Activated CD4-positive, alpha-beta memory T cell treated with anti-CD3 and anti-CD28 coated beads for 36 hours (primary cell): Measurements from ENCODE around the gene MICALL2. TPM values are rescaled to one million over a fixed set of nuclear protein-coding genes. Genes with fewer than 3 reads are reported as not detected.
"Not testable (repeated sequence)": the region's sequence is repeated elsewhere in the genome, so short reads cannot be mapped to it uniquely, and the experiment has no call there.

Source experiments
- CTCF ChIA-PET: fragments of 350-600 bp; sonication (Branson Sonifier 250); formaldehyde crosslinking; loops from one replicate; lab custom pipeline; 2021; ENCODE audit warnings: antibody characterized with exemption, inconsistent platforms; lab: Charles Lee
- POLR2A ChIA-PET: fragments of 350-600 bp; sonication (Branson Sonifier 250); formaldehyde crosslinking; loops from one replicate; lab custom pipeline; 2021; ENCODE audit warnings: antibody characterized with exemption; lab: Charles Lee
- DNase-seq: peaks from one replicate; pipeline ENCODE4 v3.0.0-alpha.2; 2020
- H3K27ac Mint-ChIP-seq: one replicate; pipeline ENCODE4 v1.8.0; 2021; ENCODE audit warnings: mixed read lengths
- H3K27me3 Mint-ChIP-seq: one replicate; pipeline ENCODE4 v1.8.0; 2021; ENCODE audit warnings: mixed read lengths
- H3K36me3 Mint-ChIP-seq: one replicate; pipeline ENCODE4 v1.8.0; 2021; ENCODE audit warnings: mixed read lengths
- H3K4me1 Mint-ChIP-seq: one replicate; pipeline ENCODE4 v1.8.0; 2021; ENCODE audit warnings: low read depth, mixed read lengths
- H3K4me3 Mint-ChIP-seq: one replicate; pipeline ENCODE4 v1.8.0; 2021; ENCODE audit warnings: mild to moderate bottlenecking, mixed read lengths
- H3K9me3 Mint-ChIP-seq: one replicate; pipeline ENCODE4 v1.8.0; 2021; ENCODE audit warnings: mixed read lengths
- intact Hi-C: fragments of 100-400 bp; cut with micrococcal nuclease; formaldehyde crosslinking; loops from one replicate; pipeline ENCODE4 v1.15.1; 2023
- total RNA-seq, 2 experiments: library from RNA; stranded (reverse); gene quantifications; one replicate each; pipeline ENCODE4 v1.2.3, GENCODE V29; 2021

Gene MICALL2
- total RNA-seq, 2 experiments from 2014 or later: 4.3 to 6.0 TPM

DNA sequence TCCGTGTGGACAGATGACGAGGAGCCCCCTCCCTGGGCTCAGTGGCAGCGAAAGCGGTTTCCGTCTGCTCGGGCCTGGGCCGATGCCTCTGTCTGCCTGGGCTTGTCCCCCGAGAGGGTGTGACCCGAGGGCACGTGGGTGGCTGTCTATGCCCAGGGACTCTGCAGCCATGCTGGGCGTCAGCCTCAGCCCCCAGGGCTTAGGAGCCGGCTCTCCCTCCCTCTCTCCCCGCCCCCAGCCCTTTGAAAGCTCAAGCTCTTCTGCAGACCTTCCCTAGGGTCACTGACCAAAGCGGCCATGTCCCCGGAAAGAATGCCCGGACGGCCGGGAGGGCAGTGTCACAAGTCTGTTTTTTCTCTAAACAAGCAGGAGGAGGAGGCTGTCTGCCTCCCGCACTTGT is 7.1 kb downstream of the MICALL2 start:
- no peaks in the 10 kb centered on the region for H3K36me3 Mint-ChIP-seq
- no peaks in the 10 kb centered on the region for H3K27me3 Mint-ChIP-seq
- H3K9me3 Mint-ChIP-seq: no peaks in the 10 kb centered on the region
- no peak overlapping the region for H3K27ac Mint-ChIP-seq
- no peaks in the 10 kb centered on the region for H3K4me1 Mint-ChIP-seq
- POLR2A ChIA-PET: interaction anchor here (0.6 kb wide), 1 partner anchor 60 kb away, joined by 3 read pairs; no protein-coding TSS in a partner anchor
- CTCF ChIA-PET: no interaction called here
- no peak overlapping the region for H3K4me3 Mint-ChIP-seq
- intact Hi-C loops: no loop called here
- no peak for DNase-seq

DNA sequence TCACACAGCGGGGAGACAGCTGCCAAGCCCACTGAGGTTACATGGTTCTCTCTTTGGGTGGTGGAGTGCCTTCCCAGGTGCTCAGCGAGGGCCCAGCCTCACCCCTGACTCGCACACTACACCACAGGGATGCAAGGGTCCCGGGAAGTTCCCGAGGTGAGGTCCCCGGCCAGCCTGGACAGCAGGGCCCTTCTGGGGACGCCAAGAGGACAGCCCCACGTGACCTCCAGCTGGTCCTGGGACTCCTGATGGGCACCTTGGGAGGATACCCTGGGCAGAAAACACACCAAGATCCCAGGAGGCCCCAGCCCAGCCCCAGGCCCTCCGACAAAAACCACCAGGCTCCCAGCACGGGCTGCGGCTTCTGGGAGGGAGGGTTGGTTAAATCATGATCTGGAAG is 8.3 kb downstream of the MICALL2 start:
- Mint-ChIP-seq H3K36me3 (no peaks in the 10 kb centered on the region), H3K4me1 (no peaks in the 10 kb centered on the region), H3K27me3 (no peaks in the 10 kb centered on the region), H3K27ac (no peak overlapping the region), H3K4me3 (no peak overlapping the region), H3K9me3 (no peaks in the 10 kb centered on the region)
- no peak for DNase-seq
- CTCF ChIA-PET: no interaction called here
- POLR2A ChIA-PET: no interaction called here
- intact Hi-C loops: no loop called here

DNA sequence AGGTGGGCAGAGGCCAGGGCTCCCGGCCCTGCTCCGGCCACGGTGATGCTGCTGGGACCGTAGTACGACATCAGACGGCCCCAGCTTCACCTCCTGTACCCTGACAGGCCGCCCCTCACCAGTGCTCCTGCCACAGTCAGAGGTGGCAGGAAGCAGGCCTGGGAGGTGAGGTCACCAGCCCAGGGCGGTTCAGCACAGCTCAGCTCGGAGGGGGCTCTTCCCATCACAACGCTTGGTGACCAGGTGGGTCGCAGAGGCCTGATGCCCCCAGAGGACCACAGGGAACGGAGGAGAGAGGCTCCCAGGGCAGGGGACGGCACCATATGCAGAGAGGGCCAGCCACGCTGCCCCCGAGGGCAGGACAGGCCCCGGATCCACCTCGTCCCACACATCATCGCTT is 8.8 kb downstream of the MICALL2 start:
- POLR2A ChIA-PET: no interaction called here
- CTCF ChIA-PET: no interaction called here
- H3K4me1 Mint-ChIP-seq: no peaks in the 10 kb centered on the region
- DNase-seq: no peak
- intact Hi-C loops: no loop called here
- no peak overlapping the region for H3K27ac Mint-ChIP-seq
- no peaks in the 10 kb centered on the region for H3K27me3 Mint-ChIP-seq
- H3K36me3 Mint-ChIP-seq: no peaks in the 10 kb centered on the region
- H3K4me3 Mint-ChIP-seq: no peak overlapping the region
- H3K9me3 Mint-ChIP-seq: no peaks in the 10 kb centered on the region

DNA sequence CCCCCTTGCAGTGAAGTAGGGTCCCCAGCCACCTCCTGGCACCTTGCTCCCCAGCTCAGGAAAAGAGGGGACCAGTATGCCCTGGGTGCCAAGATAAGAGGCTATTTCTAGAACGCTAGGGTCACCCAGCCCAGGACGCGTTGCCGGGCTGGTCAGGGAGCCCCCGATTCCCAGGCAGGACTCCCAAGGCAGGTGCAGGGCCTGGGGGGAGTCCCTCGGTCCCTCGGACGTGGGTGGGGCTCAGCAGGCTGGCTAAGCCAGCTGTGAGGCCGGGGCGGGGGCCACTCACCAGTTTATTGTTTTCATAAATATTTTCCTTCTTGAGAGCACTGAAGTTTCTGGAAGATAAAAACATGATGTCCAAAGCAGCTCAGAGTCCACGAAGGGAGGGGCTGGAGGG is 9.3 kb downstream of the MICALL2 start:
- CTCF ChIA-PET: interaction anchor here (1.1 kb wide), 1 partner anchor 24 kb away, joined by 5 read pairs; no protein-coding TSS in a partner anchor
- Mint-ChIP-seq H3K36me3 (no peaks in the 10 kb centered on the region), H3K4me3 (no peak overlapping the region), H3K27ac (no peak overlapping the region), H3K4me1 (no peaks in the 10 kb centered on the region), H3K27me3 (no peaks in the 10 kb centered on the region), H3K9me3 (no peaks in the 10 kb centered on the region)
- DNase-seq: no peak
- POLR2A ChIA-PET: no interaction called here
- intact Hi-C loops: no loop called here

DNA sequence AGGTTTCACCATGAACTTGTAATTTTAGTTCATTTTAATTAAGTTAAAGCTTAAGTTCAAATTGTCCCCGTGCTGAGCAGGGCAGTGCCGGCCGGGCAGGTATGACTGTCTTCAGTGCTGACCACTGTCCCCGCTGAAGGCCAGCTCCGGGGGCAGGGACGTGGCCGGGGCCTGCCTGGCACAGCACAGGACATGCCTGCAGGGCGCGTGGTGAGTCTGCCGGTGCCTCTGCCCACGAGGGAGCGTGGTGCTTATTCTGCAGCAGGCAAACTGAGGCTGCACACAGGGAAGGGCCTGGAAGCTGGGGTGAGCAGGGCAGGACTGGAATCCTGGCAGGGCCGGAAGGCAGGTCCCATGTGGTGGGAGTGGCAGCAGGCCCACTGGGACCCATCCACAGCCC is 9.8 kb downstream of the MICALL2 start:
- intact Hi-C loops: no loop called here
- ChIA-PET CTCF (interaction anchor here (1.1 kb wide), 1 partner anchor 24 kb away, joined by 5 read pairs; no protein-coding TSS in a partner anchor), POLR2A (no interaction called here)
- no peak overlapping the region for H3K4me3 Mint-ChIP-seq
- H3K36me3 Mint-ChIP-seq: no peaks in the 10 kb centered on the region
- no peaks in the 10 kb centered on the region for H3K9me3 Mint-ChIP-seq
- no peaks in the 10 kb centered on the region for H3K27me3 Mint-ChIP-seq
- H3K4me1 Mint-ChIP-seq: no peaks in the 10 kb centered on the region
- no peak for DNase-seq
- H3K27ac Mint-ChIP-seq: no peak overlapping the region

DNA sequence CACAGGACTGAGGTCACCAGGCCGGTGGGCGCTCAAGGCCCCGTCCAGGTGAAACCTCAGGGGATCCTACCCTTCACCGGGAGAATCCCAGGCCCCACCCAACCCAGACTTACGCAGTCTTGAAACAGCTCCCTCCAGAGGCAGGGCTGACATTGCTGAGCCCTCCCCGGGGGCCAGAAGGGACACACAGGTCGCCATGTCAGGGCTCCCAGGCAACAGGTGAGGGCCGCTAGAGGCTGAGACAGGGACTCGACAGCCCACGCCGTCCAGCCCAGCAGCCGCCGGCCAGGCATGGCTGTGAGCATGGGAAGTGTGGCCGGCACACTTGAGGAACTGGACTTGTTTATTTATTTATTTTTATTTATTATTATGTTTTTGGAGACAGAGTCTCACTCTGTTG is 10.3 kb downstream of the MICALL2 start:
- no peak overlapping the region for H3K27ac Mint-ChIP-seq
- H3K9me3 Mint-ChIP-seq: no peaks in the 10 kb centered on the region
- H3K4me3 Mint-ChIP-seq: no peak overlapping the region
- ChIA-PET POLR2A (no interaction called here), CTCF (interaction anchor here (1.1 kb wide), 1 partner anchor 25 kb away, joined by 5 read pairs; no protein-coding TSS in a partner anchor)
- no peaks in the 10 kb centered on the region for H3K27me3 Mint-ChIP-seq
- intact Hi-C loops: no loop called here
- DNase-seq: no peak
- H3K36me3 Mint-ChIP-seq: no peaks in the 10 kb centered on the region
- H3K4me1 Mint-ChIP-seq: no peaks in the 10 kb centered on the region

DNA sequence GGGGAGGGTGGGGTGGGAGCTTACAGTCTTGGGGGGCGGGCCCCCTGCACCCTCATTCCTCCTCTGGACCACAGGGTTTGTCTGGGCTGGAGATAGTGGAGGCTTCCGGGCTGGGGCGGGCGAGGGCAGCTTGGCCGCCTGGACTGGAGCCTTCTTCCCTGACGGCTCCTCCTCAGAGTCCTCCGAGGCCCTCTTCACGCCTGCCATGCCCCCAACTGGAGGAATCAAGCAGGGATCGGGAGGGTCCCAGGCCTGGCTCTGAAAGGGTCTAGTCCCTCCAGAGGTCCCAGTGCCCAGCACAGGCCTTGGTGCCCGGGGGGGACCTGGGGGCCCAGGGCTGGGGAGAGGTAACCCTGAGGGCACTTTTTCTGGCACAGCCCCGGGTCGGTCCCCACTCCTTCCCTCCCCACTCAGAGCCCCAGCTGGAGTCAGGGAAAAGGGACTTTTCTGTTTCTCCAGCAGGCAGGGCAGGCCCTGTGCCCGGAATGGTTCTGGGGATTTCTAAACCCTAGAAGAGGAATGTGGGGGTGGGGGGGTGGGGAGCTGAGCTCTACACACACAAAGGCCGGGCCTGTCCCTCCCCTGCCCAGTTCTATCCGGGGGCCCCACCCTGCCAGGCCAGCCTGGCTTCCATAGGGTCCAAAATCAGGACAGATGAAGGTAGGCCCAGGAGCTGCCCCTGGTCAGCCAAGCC is 11.6 kb downstream of the MICALL2 start:
- H3K27ac Mint-ChIP-seq: no peak overlapping the region
- no peaks in the 10 kb centered on the region for H3K36me3 Mint-ChIP-seq
- POLR2A ChIA-PET: no interaction called here
- H3K9me3 Mint-ChIP-seq: no peaks in the 10 kb centered on the region
- intact Hi-C loops: no loop called here
- CTCF ChIA-PET: no interaction called here
- H3K4me1 Mint-ChIP-seq: no peaks in the 10 kb centered on the region
- H3K4me3 Mint-ChIP-seq: no peak overlapping the region
- H3K27me3 Mint-ChIP-seq: no peaks in the 10 kb centered on the region
- no peak for DNase-seq

DNA sequence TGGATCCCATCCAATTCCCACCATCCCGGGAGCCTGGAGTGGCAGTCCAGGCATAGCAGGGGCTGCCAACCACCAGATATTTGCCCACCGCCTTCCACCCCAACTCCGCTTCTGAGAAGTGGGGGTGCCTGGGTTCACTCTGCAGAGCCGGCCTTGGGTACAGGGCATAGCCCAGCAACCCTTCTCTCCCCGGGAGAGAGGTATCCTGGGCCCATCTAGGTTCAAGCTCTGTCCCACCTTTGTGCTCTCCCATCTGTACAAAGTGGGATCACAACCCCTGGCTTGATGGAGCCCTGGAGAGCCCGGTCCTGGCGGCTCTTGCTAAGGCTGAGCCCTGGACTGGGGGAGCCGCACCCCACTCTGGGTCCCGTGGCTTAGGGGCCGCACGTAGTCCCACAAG is 12.2 kb downstream of the MICALL2 start:
- Mint-ChIP-seq H3K9me3 (no peaks in the 10 kb centered on the region), H3K27me3 (no peaks in the 10 kb centered on the region), H3K4me3 (no peak overlapping the region), H3K4me1 (no peaks in the 10 kb centered on the region), H3K36me3 (no peaks in the 10 kb centered on the region), H3K27ac (no peak overlapping the region)
- ChIA-PET POLR2A (no interaction called here), CTCF (no interaction called here)
- no peak for DNase-seq
- intact Hi-C loops: no loop called here

DNA sequence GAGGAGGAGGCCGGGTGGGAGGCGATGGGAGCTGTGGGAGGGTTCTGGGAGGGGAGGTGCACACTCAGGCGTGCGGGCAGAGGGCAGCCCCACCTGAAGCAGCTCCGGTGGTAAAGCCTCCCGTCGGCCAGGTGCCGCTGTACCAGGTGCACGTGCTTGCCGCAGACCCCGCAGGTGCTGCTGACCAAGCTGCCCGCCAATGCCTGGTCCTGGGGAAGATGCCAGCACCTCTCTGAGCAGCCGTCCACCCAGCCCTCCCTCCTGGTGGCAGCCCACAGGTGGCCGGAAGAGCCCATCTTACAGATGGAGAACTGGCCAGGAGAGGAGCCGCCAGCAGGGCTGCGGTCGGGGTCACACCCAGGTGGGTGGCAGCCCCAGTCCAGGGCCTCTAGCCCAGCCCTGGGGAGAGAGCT is 12.6 kb downstream of the MICALL2 start:
- Mint-ChIP-seq H3K4me3 (no peak overlapping the region), H3K4me1 (no peaks in the 10 kb centered on the region), H3K9me3 (no peaks in the 10 kb centered on the region), H3K36me3 (no peaks in the 10 kb centered on the region), H3K27ac (no peak overlapping the region), H3K27me3 (no peaks in the 10 kb centered on the region)
- intact Hi-C loops: no loop called here
- ChIA-PET CTCF (no interaction called here), POLR2A (no interaction called here)
- DNase-seq: no peak

DNA sequence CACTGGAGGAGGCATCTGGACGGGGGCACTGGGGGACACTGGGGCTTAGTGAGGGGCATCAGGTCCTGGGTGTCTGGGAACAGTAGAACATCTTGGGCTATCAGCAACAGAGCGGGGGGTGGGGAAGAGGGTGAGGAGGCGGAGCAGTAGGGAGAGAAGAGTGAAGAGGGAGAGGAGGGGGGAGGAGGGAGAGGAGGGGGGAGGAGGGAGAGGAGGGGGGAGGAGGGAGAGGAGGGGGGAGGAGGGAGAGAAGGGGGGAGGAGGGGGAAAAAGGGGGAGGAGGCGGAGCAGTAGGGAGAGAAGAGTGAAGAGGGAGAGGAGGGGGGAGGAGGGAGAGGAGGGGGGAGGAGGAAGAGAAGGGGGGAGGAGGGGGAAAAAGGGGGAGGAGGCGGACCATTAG is 13.2 kb downstream of the MICALL2 start:
- H3K9me3 Mint-ChIP-seq, H3K27me3 Mint-ChIP-seq, POLR2A ChIA-PET, H3K4me3 Mint-ChIP-seq, H3K4me1 Mint-ChIP-seq, DNase-seq, H3K27ac Mint-ChIP-seq, intact Hi-C loops, CTCF ChIA-PET, H3K36me3 Mint-ChIP-seq: not testable (repeated sequence)

DNA sequence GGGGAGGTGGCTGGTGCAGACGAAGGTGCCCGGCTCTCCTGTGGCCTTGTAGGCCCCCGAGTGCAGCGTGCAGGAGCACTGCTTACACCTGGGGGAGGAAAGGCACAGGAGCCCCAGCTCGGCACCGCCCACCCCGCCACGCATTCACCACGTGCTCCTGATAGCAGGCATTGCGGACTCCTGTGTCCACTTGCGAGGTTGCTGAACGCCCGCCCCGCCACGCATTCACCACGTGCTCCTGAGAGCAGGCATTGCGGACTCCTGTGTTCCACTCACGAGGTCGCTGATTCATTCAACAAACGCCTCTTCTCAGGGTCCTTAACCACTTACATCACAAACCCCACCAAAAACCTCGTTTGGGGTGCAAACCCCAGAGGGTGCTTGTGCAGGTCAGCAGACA is 13.9 kb downstream of the MICALL2 start:
- H3K27me3 Mint-ChIP-seq: no peaks in the 10 kb centered on the region
- H3K4me1 Mint-ChIP-seq: no peaks in the 10 kb centered on the region
- intact Hi-C loops: no loop called here
- no peak overlapping the region for H3K27ac Mint-ChIP-seq
- no peaks in the 10 kb centered on the region for H3K9me3 Mint-ChIP-seq
- DNase-seq: no peak
- CTCF ChIA-PET: no interaction called here
- H3K4me3 Mint-ChIP-seq: no peak overlapping the region
- H3K36me3 Mint-ChIP-seq: no peaks in the 10 kb centered on the region
- POLR2A ChIA-PET: no interaction called here

DNA sequence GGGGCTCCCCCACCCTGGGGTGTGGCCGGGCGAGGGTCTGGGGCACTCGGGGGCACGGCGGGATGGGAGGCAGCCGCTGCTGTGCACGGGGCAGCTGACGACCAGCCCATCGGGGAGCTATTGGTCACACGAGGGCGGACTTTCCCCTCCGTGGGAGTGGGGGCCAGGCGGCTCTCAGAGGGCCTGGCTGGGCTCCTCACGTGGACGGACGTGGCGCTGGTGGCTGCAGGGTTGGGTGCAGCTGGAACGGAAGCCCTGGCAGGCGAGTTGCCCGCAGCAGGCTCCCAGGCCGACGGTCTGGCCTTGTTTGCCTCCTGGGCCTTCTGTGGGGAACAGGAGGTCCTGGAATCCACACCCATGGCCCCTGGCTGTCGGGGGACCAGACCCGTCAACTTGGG is 14.3 kb downstream of the MICALL2 start:
- Mint-ChIP-seq H3K4me3 (no peak overlapping the region), H3K27ac (no peak overlapping the region), H3K9me3 (no peaks in the 10 kb centered on the region), H3K4me1 (no peaks in the 10 kb centered on the region), H3K27me3 (no peaks in the 10 kb centered on the region), H3K36me3 (no peaks in the 10 kb centered on the region)
- DNase-seq: no peak
- ChIA-PET CTCF (no interaction called here), POLR2A (no interaction called here)
- intact Hi-C loops: no loop called here

DNA sequence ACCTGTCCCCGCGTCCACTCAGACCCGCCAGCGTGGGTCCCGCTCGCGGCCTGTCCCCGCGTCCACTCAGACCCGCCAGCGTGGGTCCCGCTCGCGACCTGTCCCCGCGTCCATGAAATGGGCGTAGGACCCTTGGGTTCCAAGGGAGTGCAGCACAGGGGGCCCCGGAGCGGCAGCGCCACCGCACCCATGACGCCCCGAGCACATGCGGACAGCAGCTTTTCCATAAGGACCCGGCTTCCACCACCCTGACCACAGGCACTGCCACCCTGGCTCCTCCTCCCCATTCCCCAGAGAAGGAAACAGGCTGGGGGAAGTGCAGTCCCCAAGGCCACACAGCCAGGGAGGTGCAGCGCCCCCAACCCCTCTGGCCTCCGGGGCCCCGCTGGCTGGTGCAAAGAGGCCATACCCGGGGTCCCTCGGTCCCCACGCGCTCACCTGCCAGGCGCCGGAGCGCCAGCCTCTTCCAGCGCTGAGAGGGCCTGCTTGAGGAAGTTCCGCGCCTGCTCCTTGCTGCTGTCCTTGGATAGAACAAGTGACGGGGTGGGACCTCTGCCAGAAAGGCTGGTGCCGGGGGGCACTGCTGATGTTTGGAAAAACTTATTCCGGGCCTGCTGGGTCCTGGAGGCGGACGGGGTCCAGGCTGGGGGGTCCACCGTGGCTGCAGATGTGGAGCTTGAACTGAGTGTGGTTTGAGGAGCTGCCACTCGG is 14.9 kb downstream of the MICALL2 start:
- DNase-seq: no peak
- CTCF ChIA-PET: no interaction called here
- H3K9me3 Mint-ChIP-seq: no peaks in the 10 kb centered on the region
- H3K4me3 Mint-ChIP-seq: no peak overlapping the region
- no peaks in the 10 kb centered on the region for H3K27me3 Mint-ChIP-seq
- POLR2A ChIA-PET: no interaction called here
- no peaks in the 10 kb centered on the region for H3K4me1 Mint-ChIP-seq
- H3K36me3 Mint-ChIP-seq: no peaks in the 10 kb centered on the region
- intact Hi-C loops: no loop called here
- H3K27ac Mint-ChIP-seq: no peak overlapping the region
